Tibial nerve (tissue), 3 donors: ENCODE results near the gene C1orf94.

Source experiments
- POLR2A ChIP-seq, 2 donors: fragments of 450-650 bp; IDR thresholded peaks; one replicate each; pipeline ENCODE4 v1.6.1; 2017; ENCODE audit warnings: antibody characterized with exemption in 2 of 2, mild to moderate bottlenecking in 2 of 2, moderate library complexity in 2 of 2
- TF ChIP-seq, protein P1 (sequence below), 5 experiments: fragments of 200-600 bp in 3 of 5; fragments of 450-650 bp in 2 of 5; sonication (generic) in 3 of 5; IDR thresholded peaks; one replicate each; pipeline ENCODE4 v1.5.1; 2016 to 2019; ENCODE audit warnings: antibody characterized with exemption in 5 of 5, mild to moderate bottlenecking in 3 of 5, moderate library complexity in 2 of 5

DNA sequence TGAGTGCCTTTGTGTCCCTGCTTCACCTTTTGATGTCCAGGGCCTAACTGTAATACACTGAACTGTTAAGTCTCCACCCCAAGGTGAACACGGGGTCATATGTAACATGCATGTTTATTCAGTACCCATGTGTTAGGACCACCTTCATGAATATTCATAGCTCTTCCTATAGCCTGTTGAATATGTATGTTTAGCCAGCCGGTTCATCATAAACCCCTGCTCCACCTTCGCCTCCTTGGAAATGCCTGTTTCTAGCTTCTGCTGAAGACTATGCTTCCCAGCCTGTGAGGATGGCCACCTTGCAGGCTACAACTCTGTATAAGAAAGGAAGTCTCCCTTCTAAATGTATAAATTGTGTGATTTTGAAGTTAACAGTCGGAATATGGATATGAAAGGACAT is 69.3 kb downstream of the C1orf94 start:
- TF ChIP-seq, protein P1, sequence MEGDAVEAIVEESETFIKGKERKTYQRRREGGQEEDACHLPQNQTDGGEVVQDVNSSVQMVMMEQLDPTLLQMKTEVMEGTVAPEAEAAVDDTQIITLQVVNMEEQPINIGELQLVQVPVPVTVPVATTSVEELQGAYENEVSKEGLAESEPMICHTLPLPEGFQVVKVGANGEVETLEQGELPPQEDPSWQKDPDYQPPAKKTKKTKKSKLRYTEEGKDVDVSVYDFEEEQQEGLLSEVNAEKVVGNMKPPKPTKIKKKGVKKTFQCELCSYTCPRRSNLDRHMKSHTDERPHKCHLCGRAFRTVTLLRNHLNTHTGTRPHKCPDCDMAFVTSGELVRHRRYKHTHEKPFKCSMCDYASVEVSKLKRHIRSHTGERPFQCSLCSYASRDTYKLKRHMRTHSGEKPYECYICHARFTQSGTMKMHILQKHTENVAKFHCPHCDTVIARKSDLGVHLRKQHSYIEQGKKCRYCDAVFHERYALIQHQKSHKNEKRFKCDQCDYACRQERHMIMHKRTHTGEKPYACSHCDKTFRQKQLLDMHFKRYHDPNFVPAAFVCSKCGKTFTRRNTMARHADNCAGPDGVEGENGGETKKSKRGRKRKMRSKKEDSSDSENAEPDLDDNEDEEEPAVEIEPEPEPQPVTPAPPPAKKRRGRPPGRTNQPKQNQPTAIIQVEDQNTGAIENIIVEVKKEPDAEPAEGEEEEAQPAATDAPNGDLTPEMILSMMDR (IDR thresholded peaks at IDR 0.05) = no peak
- TF ChIP-seq POLR2A (IDR thresholded peaks at IDR 0.05) = no peak
